Stomach (tissue), 9 donors: ENCODE data around the gene RBP4. TPM values are rescaled to one million over a fixed set of nuclear protein-coding genes. Genes with fewer than 3 reads are reported as not detected.

ENCODE experiments used
- DNase-seq, 2 donors: peaks; one replicate each; pipeline versions ENCODE4 v3.0.0 to v3.0.0-alpha.2; 2013 to 2019
- H3K27ac ChIP-seq, 5 donors: fragments of 200-600 bp in 4 of 5; sonication (generic) in 4 of 5; one replicate each; pipeline ENCODE4 v1.5.1; 2013 to 2019; ENCODE audit warnings: mild to moderate bottlenecking in 1 of 5, moderate library complexity in 1 of 5
- H3K27me3 ChIP-seq, 3 donors: fragments of 200-600 bp; sonication (generic); one replicate each; pipeline ENCODE4 v1.5.1; 2017 to 2019; ENCODE audit warnings: mixed run types in 1 of 3
- H3K36me3 ChIP-seq, 4 donors: fragments of 200-600 bp; sonication (generic); 1 replicate in 3 of 4; 2 replicates in 1 of 4; pipeline ENCODE4 v1.5.1; 2016 to 2019
- H3K4me1 ChIP-seq, 4 donors: fragments of 200-600 bp; sonication (generic); one replicate each; pipeline ENCODE4 v1.5.1; 2016 to 2019
- H3K4me3 ChIP-seq, 4 donors: fragments of 200-600 bp; sonication (generic) in 3 of 4; one replicate each; pipeline ENCODE4 v1.5.1; 2016 to 2019; ENCODE audit warnings: mild to moderate bottlenecking in 1 of 4
- H3K9me3 ChIP-seq, 4 donors: fragments of 200-600 bp; sonication (generic); one replicate each; pipeline ENCODE4 v1.5.1; 2016 to 2019
- EP300 ChIP-seq: sonication (generic); formaldehyde crosslinking; IDR thresholded peaks from one replicate; pipeline ENCODE4 v1.6.1; 2017; ENCODE audit warnings: antibody characterized with exemption
- POLR2A ChIP-seq, 4 donors: fragments of 450-650 bp; IDR thresholded peaks; one replicate each; pipeline ENCODE4 v1.6.1; 2016; ENCODE audit warnings: antibody characterized with exemption in 4 of 4, control low read depth in 2 of 4, mild to moderate bottlenecking in 1 of 4, moderate library complexity in 1 of 4
- POLR2AphosphoS5 ChIP-seq, 3 donors: sonication (generic); formaldehyde crosslinking; IDR thresholded peaks; one replicate each; pipeline ENCODE4 v1.6.1; 2016; ENCODE audit warnings: antibody characterized with exemption in 3 of 3
- WGBS, 5 donors: extraction: QIAGEN DNeasy Blood & Tissue Kit in 3 of 5; methylation state at CpG; one replicate each; pipeline versions ENCODE4 v1.1.5 to v1.1.7; 2013 to 2018; 5-methylcytosine and 5-hydroxymethylcytosine counted together
- intact Hi-C: fragments of 100-400 bp; cut with DNase I; formaldehyde crosslinking; loops from one replicate; pipeline ENCODE4 v1.15.1; 2023; ENCODE audit warnings: low total_unique reads
- polyA plus RNA-seq, 3 donors: library from polyadenylated mRNA; stranded (reverse); fragments of 200-250 nt; gene quantifications; one replicate each; pipeline ENCODE4 v1.2.3, GENCODE V29; 2013
- total RNA-seq, 5 donors: library from RNA; depleted of rRNA; stranded (reverse); fragments of >200 nt; gene quantifications; one replicate each; pipeline versions ENCODE4 v1.1.0 to v1.2.3, GENCODE V29; 2014 to 2016
- TF ChIP-seq, protein P1 (sequence below), 7 experiments: fragments of 450-650 bp in 4 of 7; fragments of 200-600 bp in 3 of 7; sonication (generic) in 3 of 7; IDR thresholded peaks; one replicate each; pipeline ENCODE4 v1.5.1; 2016 to 2019; ENCODE audit warnings: antibody characterized with exemption in 7 of 7, control low read depth in 2 of 7, mild to moderate bottlenecking in 1 of 7
- donor health status: healthy with polysubstance abuse.
- donor health status: Bipolar disorder and iron deficiency.
- donor health status: healthy.

RBP4 gene
- total and polyA plus RNA-seq, 8 donors, result 0.58 to 20.5 (median 1.1) TPM; not detected in 2

DNA sequence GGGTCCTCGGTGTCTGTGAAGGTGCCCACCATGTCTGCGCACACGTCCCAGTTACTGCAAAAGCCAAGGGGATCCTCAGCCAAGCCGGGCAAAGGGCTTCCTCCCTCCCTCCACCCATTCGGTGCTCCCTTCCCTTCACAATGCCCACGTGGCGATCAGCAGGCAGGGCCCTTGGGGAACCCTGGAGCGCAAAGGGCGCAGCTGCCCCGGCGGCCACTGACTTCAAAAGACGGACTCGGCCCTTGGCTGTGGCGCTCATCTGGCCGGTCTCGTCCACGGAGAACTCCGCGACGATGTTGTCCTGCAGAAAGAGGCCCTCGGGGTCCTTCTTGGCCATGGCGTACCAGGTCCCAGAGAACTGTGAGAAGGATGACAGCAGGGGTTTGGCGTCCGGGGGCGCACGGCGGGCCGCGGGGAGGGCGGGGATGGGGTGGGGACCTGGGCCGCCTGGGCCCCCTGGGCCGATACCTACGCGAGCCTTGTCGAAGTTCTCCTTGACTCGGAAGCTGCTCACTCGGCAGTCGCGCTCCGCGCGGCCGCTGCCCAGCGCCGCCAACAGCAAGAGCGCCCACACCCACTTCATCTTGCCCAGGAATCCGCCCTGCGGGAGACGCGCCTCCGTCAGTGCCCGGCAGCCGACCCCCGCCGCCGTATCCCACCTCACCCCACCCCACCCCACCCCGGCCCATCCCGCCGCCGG is 439 bp downstream of the RBP4 start:
- peaks cover 12 to 20% (median 17%) of the 10 kb centered on the region in 4 donors for H3K4me1 ChIP-seq
- no peaks in the 10 kb centered on the region for H3K36me3 ChIP-seq
- peaks cover 0 to 61% (median 26%) of the 10 kb centered on the region in 3 donors for H3K27me3 ChIP-seq
- H3K4me3 ChIP-seq, result peak overlapping the region; percentile 41 to 58 (median 44)
- WGBS, 5 donors, result 9 to 52% (median 11%) methylated on average over 6 to 60 of the region's 60 CpGs
- TF ChIP-seq, protein P1, sequence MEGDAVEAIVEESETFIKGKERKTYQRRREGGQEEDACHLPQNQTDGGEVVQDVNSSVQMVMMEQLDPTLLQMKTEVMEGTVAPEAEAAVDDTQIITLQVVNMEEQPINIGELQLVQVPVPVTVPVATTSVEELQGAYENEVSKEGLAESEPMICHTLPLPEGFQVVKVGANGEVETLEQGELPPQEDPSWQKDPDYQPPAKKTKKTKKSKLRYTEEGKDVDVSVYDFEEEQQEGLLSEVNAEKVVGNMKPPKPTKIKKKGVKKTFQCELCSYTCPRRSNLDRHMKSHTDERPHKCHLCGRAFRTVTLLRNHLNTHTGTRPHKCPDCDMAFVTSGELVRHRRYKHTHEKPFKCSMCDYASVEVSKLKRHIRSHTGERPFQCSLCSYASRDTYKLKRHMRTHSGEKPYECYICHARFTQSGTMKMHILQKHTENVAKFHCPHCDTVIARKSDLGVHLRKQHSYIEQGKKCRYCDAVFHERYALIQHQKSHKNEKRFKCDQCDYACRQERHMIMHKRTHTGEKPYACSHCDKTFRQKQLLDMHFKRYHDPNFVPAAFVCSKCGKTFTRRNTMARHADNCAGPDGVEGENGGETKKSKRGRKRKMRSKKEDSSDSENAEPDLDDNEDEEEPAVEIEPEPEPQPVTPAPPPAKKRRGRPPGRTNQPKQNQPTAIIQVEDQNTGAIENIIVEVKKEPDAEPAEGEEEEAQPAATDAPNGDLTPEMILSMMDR (IDR thresholded peaks at IDR 0.05), result no peak
- TF ChIP-seq EP300 (no peak), POLR2A (IDR thresholded peaks at IDR 0.05) (no peak), POLR2AphosphoS5 (IDR thresholded peaks at IDR 0.05) (no peak)
- no peaks in the 10 kb centered on the region for H3K9me3 ChIP-seq
- no peak overlapping the region for H3K27ac ChIP-seq
- intact Hi-C loops, result no loop called here
- peak in 1 of 2 donors; percentile 83 for DNase-seq

DNA sequence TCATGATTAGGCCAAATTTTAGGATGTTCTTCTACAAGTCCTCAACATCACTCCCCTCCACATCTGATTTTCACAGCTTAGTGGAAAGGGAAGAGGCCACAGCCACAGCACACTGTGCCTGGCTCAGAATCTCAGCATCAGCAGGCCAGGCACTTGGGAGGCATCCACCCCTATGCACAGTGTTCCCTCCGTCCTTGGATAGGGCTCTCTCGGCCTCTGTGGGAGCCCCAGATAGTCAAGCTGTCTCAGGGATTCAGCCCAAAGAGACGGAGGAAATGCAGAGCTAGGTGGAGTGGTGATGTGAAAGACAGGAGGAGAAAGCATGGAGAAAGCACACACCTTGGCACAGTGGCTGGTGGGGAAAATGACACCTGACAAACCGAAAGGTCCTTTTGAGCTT is 1.3 kb downstream of the RBP4 start:
- DNase-seq, result no peak
- Histone ChIP-seq H3K27ac (no peak overlapping the region), H3K36me3 (no peaks in the 10 kb centered on the region), H3K27me3 (peaks cover 0 to 55% (median 26%) of the 10 kb centered on the region in 3 donors), H3K4me3 (no peak overlapping the region), H3K9me3 (no peaks in the 10 kb centered on the region), H3K4me1 (peaks cover 12 to 20% (median 17%) of the 10 kb centered on the region in 4 donors)
- intact Hi-C loops, result no loop called here
- no peak for TF ChIP-seq POLR2A (IDR thresholded peaks at IDR 0.05)
- TF ChIP-seq EP300, result no peak
- TF ChIP-seq, protein P1 (IDR thresholded peaks at IDR 0.05), result no peak
- TF ChIP-seq POLR2AphosphoS5 (IDR thresholded peaks at IDR 0.05), result no peak
- WGBS, 5 donors, result 86 to 96% (median 92%) methylated on average over 4 of the region's 4 CpGs

DNA sequence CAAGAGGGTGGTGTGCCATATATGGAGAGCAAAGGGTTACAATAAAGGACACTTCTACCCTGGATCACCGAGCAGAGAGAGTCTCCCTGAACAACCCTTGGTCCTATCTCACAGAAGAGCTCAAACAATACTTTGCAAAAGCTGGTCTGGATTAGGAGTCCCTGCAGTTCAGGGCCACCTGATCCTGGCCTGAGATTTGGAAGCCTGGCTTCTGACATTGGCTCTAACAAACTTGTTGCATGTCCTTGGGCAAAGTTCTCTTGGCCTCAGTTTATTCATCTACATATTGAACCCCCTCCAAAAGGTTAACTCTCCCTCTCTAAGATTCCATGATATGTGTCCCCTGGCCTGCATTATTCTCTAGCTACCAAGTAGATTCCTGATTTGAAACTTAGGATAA is 1.7 kb downstream of the RBP4 start:
- WGBS, 5 donors, result 48 to 69% (median 53%) methylated on average over 1 of the region's 1 CpG
- TF ChIP-seq POLR2A (IDR thresholded peaks at IDR 0.05), result no peak
- TF ChIP-seq POLR2AphosphoS5 (IDR thresholded peaks at IDR 0.05), result no peak
- TF ChIP-seq, protein P1 (IDR thresholded peaks at IDR 0.05), result no peak
- no peak for TF ChIP-seq EP300
- Histone ChIP-seq H3K9me3 (no peaks in the 10 kb centered on the region), H3K4me1 (peaks cover 12 to 20% (median 17%) of the 10 kb centered on the region in 4 donors), H3K27ac (no peak overlapping the region), H3K27me3 (peaks cover 0 to 50% (median 26%) of the 10 kb centered on the region in 3 donors), H3K4me3 (no peak overlapping the region), H3K36me3 (no peaks in the 10 kb centered on the region)
- no peak for DNase-seq
- intact Hi-C loops, result no loop called here

DNA sequence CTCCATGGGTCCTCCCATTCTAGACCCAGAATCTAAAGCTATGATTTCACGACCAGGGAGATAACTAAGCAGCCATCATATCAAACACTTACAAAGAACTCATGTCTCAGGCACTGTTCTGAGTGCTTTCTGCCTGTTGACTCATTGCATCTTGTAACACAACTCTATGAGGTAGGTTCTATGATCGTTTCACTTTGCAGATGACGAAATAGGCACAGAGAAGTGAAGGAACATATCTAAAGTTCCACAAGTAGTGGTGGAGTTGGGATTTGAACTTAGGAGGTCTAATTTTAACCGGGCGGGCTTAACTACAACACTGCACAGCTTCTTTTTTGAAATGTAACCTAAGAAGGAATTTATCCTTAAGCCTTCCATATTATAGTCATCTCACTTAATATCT is 2.9 kb downstream of the RBP4 start:
- intact Hi-C loops, result no loop called here
- TF ChIP-seq POLR2A (IDR thresholded peaks at IDR 0.05) (no peak), EP300 (no peak), POLR2AphosphoS5 (IDR thresholded peaks at IDR 0.05) (no peak)
- TF ChIP-seq, protein P1 (IDR thresholded peaks at IDR 0.05), result no peak
- 86 to 93% (median 90%) methylated on average over 5 of the region's 5 CpGs for WGBS, 5 donors

More for the DNA sequence above, 2.9 kb downstream of the RBP4 start:
- no peak overlapping the region for H3K27ac ChIP-seq
- peaks cover 12 to 20% (median 17%) of the 10 kb centered on the region in 4 donors for H3K4me1 ChIP-seq
- no peaks in the 10 kb centered on the region for H3K36me3 ChIP-seq
- DNase-seq, result no peak
- H3K4me3 ChIP-seq, result no peak overlapping the region
- H3K27me3 ChIP-seq, result peaks cover 0 to 41% (median 26%) of the 10 kb centered on the region in 3 donors
- no peaks in the 10 kb centered on the region for H3K9me3 ChIP-seq
